Activated CD8-positive, alpha-beta memory T cell treated with anti-CD3 and anti-CD28 coated beads, Interleukin-2, amount 50 U/mL, for 4 hours (primary cell): Measurements from ENCODE around the gene CNNM3.
A peak's percentile ranks its signal among the peaks of the same experiment; 100 is the strongest.
"Not testable (repeated sequence)": the region's sequence is repeated elsewhere in the genome, so short reads cannot be mapped to it uniquely, and the experiment has no call there.

Experiments
- DNase-seq: peaks from one replicate; pipeline ENCODE4 v3.0.0-alpha.2; 2020

Gene CNNM3

DNA sequence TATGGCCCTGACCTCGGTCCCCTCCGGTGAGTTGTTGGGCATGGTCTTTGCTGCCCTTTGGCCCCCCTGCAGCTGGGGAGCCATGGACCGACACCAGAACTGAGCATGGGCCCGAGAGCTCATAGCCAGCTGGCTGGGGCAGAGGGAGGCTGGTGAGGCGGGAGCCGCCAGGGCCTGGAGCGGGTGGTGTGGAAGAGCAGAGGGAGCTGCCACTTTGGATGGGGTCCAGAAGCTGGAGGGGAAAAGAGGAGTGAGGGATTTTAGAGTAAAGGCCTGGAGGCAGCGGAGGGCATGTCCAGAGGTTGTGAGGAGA is 16.5 kb upstream of the CNNM3 start:
- no peak for DNase-seq

DNA sequence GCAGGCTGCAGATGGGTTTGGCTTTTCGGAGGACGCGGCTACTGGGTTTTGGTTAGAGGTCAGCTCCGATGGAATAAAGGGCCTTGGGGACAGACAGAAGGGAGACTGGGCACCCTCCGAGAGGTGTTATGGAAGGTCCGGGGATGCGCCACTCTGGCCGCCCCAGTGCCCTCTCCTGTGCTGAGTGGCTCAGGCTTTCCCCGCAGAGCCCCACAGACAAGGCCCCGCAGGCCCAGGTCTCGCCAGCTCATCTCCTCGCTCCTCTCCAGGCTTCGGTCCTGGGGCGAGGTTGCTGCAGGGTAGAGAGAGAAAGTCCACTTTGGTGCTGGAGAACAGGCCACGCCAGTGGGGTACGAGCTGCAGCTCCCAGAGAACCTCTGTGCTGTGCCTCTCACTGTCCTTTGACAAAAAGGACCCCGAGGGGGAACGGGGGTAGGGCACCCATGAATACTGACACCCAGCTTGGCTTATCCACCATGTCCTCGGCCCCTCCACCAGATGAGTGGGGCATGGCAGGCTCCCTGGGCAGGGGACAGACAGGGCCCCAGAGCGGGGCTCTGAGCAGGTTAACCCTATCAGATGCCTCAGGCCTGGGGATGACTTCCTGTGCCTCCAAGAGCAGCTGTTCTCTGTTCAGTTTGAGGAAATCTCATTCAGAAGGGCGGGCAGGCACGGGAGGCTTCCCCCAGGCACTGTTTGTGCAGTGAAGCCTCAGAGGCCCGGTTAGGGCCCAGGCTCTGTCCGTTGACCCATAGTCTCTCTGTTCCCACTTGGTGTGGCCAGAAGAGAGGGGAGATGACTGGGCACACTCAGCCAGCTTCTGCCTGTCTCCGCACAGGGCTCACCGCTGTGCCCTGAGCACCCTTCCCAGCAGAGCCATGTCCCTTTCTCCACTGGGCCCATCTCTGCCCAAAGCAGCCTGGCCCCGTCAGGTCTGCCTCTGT is 15.7 kb upstream of the CNNM3 start:
- DNase-seq = no peak

DNA sequence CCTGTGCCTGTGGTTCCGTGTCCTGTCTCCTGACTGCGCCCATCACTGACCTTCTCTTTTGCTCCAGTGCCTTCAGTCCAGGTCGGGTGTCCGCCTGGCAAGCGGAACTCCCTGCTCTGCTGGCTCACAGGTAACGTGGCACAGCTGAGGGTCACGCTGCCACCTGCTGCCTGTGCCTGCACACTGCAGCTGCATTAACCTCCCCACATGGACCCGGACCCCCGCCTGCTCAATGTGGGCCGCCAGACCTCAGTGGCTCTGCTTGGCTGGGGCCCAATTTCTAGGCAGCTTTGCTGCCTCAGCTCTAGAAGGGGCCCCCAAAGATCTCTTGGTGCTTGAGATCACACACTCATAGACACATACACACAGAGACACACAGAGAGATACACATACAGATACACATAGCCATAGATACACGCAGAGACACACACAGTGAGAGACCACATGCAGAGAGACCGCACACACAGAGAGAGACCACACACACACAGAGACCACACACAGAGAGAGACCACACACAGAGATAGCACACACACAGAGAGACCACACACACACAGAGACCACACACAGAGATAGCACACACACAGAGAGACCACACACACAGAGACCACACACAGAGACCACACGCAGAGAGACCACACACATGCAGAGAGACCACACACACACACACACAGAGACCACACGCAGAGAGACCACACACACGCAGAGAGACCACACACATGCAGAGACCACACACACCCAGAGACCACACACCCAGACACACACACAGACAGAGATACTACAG is 14.9 kb upstream of the CNNM3 start:
- peak; percentile 76 for DNase-seq

DNA sequence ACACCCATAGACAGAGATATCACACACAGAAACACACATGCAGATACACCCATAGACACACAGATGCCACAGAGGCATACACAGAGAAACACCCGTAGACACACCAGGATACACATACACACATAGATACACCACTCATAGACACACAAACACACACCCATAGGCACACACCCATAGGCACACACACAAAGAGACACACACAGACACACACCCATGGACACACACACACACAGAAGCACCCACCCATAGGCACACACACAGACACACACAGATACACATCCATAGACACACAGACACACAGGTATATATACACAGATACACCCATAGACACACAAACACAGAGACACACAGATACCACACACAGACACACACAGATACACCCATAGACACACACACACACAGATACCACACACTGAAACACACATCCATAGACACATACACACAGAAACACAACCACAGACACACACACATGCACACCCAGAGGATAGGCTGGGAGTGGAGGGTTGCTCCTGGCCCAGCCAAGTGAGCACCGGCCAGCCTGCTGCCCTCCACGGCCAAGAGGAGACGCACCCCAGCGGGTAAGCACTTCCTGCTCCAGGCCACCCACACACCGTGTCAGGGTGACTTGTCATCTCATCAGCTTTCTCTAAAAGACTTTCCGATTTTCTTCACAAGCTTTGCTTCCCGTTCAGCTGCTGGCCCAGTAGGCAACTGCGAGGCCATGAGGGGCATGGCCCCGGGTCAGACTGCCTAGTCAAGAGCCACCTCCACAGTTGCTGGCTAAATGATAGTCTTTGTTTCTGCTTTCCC is 14.1 kb upstream of the CNNM3 start:
- no peak for DNase-seq

DNA sequence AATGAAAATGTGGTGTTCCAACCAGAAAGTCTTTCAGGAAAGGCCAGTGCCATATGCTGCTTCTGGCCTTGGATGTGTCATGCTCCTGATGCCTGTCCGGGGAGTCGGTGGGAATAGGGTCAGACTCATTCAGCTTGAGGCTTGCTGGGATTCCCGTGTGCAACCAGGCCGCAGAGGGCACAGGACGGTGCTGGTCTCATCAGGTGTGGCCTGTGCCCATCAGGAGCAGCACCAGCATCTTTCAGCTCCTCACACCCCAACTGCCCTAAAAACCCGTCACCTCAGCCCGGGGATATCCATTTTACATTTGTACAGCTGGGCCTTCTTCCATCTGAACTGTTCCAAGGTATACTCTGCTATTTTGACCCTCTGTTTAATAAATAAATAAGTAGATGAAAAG is 13.3 kb upstream of the CNNM3 start:
- no peak for DNase-seq

DNA sequence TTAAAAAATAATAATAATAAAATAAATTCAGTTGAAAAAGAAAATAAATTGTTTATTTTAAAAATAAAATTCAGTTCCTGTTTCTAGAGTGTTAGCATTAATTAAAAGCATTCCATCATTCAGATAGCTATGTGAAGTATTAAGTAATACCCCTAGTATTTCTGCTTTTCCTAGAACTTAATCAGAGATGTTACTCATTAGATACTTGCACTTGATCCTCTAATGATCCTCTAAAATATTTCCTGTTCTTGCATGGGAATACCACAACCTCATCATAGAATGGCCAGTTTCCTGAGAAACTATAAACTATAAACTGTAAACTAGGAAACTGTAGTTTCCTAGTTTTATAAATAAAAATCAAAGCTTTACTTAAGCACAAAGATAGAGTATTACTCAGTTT is 11.1 kb upstream of the CNNM3 start:
- no peak for DNase-seq

DNA sequence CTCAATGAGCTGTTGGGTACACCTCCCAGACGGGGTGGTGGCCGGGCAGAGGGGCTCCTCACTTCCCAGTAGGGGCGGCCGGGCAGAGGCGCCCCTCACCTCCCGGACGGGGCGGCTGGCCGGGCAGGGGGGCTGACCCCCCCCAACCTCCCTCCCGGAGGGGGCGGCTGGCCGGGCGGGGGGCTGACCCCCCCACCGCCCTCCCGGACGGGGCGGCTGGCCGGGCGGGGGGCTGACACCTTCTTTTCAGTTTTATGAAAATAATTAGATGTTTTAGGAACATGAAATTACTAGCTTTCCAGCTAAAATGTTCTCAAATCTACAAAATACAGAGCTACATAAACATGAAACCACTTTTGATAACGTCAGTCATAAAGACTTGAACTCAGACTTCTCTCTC is 10.1 kb upstream of the CNNM3 start:
- not testable (repeated sequence) for DNase-seq

DNA sequence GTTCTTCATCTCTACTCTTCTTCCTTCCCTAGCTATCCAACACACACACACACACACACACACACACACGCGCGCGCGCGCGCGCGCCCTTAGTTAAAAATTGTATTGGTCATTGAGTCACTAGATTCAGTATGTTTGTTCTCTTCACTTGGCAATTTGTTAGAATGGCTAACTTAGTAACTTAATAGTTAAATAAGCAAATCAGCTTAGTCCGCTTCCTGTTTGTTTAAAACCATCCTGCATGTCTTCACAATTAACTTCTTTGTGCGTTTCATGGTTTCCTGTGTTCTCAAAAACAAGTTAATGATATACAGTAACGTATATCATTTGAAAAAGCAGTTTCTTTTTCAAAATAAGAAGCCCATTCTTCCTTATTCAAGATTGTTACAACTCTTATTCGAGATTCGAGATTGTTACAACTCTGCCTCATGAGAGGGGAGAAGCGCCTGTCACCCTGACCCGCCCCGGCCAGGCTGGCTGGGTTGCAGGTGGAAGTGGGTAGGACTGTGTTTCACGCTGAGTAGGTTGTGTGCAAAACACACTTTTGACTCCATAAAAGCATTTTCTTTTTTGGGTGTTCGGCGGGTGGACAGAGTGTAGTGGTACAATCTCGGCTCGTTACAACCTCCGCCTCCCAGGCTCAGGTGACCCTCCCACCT is 9.5 kb upstream of the CNNM3 start:
- peak; percentile 39 for DNase-seq

DNA sequence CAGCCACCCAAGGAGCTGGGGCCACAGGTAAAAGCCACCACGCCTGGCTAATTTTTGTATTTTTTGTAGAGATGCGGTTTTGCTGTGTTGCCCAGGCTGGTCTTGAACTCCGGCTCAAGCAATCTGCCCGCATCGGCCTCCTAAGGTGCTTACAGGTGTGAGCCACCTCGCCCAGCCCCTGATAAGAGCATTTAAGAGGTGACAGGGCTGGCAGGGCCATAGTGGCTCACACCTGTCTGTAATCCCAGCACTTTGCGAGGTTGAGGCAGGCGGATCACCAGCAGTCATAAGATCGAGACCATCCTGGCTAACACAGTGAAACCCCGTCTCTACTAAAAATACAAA is 9.0 kb upstream of the CNNM3 start:
- DNase-seq = no peak

DNA sequence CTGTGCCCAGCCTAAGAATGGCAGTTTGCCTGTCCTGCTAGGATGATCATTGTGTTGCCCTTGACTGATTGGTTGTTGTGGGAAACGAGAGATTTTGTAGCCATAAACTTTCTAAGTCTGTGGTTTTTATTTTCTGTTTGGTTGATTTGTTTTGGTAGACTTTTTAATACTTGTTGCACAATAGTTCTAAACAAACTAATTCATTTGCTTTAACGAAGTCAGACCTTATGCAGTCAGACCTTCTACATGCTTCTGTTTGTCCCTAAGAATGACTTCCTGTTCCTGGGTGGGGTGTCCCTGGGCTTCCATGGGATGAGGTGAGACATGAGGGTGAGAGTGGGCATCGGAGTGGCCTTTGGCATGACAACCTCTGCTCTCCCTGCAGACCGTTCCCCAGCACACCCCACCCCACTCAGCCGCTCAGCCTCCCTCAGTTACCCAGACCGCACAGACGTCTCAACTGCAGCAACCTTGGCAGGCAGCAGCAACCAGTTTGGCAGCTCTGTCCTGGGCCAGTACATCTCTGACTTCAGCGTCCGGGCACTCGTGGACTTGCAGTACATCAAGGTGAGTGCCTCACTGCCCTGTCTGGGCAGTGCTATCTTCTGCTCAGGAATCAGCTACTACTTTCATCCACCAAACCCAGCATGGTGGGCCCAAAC is 7.8 kb upstream of the CNNM3 start:
- no peak for DNase-seq

DNA sequence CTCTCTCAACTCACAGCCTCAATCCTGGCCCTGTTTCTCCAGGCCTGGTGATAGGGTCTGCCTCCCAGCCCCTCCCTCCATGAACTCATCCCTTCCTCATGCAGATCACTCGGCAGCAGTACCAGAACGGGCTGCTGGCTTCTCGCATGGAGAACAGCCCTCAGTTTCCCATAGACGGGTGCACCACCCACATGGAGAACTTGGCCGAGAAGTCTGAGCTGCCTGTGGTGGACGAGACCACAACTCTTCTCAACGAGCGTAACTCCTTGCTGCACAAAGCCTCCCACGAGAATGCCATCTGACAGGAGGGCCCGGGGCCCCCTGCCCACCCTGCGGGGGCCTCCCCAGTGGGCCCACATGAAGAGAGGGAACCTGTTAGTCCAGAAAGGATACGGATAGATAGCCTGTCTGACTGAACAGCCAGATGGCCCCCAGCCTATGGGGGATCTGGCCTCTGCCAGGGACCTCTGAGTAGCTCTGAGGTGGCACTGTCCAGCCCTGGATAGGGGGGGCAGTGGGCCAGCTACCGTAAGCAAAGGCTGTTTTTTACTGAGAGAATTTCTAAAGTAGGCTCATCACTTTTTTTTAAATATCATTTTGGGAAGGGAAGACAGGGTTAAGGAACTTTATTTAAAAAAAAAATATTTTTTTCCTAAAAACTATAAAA is 6.7 kb upstream of the CNNM3 start:
- no peak for DNase-seq

DNA sequence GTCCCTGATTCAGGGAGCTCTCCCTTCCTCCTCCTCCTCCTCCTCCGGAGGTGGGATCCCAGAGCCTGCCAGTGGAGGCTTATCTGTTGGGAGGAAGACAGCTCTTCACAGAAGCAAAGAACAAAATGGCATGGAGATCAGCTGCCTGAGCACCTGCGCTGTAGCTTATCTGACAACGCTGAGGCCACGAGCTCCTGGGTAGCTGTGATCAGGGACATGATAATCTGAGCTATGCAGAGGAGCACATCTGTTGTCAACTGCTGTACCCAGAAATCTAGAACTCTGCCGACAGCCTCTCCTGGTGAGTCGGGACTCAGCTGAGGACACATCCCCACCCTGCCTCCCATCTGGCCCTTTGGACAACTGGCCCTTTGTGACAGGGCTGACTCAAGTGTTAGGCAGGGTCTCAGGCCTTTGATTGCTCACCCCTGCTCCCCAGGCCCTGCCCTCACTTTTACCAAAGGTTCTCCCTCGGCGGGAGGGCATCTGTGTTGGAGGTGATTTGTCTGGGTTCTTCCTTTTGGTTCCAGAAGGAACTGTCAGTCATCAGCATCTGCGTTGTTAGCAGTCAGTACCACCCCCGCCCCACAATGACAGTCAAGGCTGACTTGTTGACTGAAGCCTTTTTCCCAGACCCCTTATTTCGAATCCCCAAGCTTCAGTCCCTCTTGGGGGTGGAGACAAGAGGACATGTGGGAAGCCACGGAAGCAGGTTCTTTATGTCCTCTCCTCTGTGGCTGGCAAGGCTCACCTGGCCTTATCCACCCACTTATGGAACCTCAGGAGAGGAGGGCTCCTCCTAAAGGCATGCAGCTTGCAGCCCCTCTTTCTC is 5.9 kb upstream of the CNNM3 start:
- no peak for DNase-seq

DNA sequence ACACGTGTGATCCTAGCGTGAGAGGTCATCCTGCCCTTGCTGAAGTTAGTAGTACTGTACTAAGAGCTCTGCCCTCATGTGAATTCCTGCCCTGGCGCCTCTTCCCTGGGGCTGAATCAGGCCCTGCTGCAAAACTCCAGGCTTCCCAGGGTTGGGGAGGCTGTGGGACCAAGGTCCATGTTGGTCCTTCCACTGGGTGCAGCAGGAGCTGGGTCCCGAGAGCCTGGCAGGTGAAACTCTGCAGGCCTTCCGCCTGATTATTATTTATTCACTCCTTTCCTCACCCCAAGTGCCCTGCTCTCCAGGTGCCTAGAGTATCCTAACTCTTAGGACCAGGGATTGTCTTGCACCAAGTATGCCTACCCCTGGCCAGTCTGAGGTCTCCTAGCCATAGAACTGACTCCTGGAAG is 5.3 kb upstream of the CNNM3 start:
- no peak for DNase-seq

DNA sequence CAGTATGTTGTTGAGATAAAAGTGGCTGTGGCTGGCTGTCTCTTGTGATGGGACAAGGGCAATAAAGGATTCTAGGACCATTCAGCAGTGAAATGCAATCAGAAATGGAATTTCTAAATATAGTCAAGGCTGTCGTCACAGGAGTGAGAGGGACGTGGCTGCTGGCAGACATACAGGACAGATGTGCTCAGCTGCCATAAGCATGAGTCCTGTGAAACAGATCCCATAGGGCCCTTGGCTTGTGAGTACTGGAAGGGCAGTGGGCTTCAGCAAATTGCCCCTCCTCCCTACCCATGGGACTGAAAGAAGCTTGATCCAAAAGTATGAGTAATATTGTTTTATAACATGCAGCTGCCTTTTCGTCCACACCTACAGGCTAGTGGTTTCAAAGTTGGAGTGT is 4.2 kb upstream of the CNNM3 start:
- no peak for DNase-seq

DNA sequence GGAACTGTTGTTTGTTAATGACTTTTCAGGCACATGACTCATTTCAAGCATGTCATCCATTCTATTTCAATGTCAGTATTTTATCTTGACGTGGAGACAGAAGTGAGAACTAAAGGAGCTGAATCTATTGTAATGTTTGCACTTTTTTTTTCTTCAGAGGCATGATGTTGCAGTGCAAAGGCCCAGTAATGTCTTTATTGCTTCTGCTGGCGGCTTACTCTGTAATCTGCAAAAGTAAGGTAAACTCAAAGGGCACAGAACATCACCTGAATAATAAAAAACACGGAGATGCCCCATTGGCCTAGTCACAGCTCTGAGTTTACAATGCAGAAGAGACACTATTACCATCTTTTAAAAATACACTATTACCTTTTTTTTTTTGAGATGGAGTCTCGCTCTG is 2.4 kb upstream of the CNNM3 start:
- no peak for DNase-seq

DNA sequence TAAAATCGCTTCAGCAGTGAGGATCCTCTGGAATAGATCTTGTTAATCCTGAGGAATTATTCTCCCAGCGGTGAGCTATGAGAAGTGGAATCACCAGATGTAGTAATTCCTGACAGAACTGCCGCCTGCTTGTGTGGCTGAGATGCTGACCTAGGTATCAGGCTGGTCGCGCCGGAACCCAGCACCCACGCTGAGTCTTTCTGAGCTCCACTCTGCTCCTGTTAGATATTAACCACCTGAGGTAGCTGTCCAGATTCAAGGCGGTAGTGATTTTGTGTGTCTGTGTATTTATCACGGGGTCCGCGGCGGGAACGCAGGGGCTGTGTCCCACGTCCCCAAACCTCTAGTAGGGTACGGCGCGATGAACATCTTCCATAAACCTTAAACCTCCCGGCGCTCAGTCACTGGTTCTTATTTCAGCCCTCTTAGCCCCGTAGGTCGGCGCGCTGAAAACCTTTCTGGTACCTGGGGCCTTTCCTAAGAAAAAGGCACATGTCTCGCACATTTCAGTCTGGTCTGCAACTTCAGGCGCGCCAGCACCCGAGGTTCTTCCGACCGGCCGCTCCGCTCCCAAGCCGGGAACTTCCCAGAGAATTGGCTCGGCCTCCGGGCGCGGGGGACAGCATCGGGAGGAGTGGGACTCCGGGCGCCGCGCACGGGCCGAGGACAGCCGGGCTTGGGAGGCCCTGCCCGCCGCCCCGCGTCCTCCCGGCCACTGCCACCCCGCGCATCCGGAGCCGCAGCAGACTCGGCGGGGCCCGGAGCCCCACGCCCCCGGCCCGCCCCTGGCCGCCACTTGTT is 542 bp upstream of the CNNM3 start:
- DNase-seq = peak; percentile 27

DNA sequence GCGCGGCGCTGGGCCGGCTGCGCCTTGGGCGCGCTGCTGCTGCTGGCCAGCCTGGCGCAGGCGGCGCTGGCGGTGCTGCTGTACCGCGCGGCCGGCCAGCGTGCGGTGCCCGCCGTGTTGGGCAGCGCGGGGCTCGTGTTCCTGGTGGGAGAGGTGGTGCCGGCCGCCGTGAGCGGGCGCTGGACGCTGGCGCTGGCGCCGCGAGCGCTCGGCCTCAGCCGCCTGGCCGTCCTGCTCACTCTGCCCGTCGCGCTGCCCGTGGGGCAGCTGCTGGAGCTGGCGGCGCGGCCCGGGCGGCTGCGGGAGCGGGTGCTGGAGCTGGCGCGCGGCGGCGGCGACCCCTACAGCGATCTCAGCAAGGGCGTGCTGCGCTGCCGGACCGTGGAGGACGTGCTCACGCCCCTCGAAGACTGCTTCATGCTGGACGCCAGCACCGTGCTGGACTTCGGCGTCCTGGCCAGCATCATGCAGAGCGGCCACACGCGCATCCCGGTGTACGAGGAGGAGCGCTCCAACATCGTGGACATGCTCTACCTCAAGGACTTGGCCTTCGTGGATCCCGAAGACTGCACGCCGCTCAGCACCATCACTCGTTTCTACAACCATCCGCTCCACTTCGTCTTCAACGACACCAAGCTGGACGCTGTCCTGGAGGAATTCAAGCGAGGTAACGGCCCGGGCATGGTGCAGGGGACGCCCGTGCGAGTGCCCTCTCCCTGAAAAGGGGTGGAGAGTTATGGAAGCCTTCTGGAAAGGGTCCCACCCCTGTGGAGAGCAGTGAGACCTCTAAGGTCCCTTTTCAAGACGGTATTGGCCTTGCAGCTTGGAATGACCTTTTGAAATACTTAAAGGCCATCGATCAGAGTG is 1.0 kb downstream of the CNNM3 start:
- DNase-seq = peak; percentile 18

DNA sequence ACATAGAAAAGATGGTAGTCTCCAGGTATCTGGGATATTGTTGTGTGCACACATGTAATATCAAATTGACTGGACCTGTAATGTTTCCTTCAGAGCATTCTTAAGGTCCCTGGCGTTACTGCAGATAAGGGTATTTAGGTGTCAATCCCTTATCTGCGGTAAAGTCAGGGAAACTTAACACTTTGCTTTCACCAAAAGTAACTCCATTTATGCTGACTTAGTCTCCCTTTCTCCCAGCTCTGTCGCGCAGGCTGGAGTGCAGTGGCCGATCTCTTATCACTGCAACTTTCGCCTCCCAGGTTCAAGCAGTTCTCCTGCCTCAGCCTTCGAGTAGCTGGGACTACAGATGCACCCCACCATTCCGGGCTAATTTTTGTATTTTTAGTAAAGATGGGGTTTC is 1.8 kb downstream of the CNNM3 start:
- DNase-seq = no peak
